Gastrocnemius medialis (tissue), 4 donors: ENCODE results near the gene ZCCHC3. TPM values are rescaled to one million over a fixed set of nuclear protein-coding genes. Genes with fewer than 3 reads are reported as not detected.

Source experiments
- ATAC-seq, 2 donors: fragments of 150-250 bp; one replicate each; pipeline ENCODE4 v1.9.1; 2016
- DNase-seq, 2 donors: peaks; one replicate each; pipeline ENCODE4 v3.0.0-alpha.2; 2019
- H3K27ac ChIP-seq, 4 donors: fragments of 200-600 bp; sonication (generic); 1 replicate in 1 of 4; 2 replicates in 3 of 4; pipeline ENCODE4 v1.5.1; 2016 to 2018; ENCODE audit warnings: mild to moderate bottlenecking in 2 of 4, moderate library complexity in 1 of 4
- H3K27me3 ChIP-seq, 3 donors: fragments of 200-600 bp; sonication (generic) in 2 of 3; 1 replicate in 1 of 3; 2 replicates in 2 of 3; pipeline versions ENCODE4 v1.5.1 to v1.6.0; 2016 to 2019; ENCODE audit warnings: mild to moderate bottlenecking in 1 of 3, moderate library complexity in 1 of 3
- H3K36me3 ChIP-seq, 2 donors: fragments of 200-600 bp; sonication (generic) in 1 of 2; one replicate each; pipeline ENCODE4 v1.5.1; 2017 to 2018
- H3K4me1 ChIP-seq, 2 donors: fragments of 200-600 bp; sonication (generic) in 1 of 2; one replicate each; pipeline ENCODE4 v1.5.1; 2016 to 2017; ENCODE audit warnings: mild to moderate bottlenecking in 2 of 2
- H3K4me3 ChIP-seq, 4 donors: fragments of 200-600 bp; sonication (generic) in 3 of 4; 1 replicate in 1 of 4; 2 replicates in 3 of 4; pipeline ENCODE4 v1.5.1; 2016 to 2019; ENCODE audit warnings: mild to moderate bottlenecking in 2 of 4
- H3K9me3 ChIP-seq, 3 donors: fragments of 200-600 bp; sonication (generic) in 2 of 3; 1 replicate in 1 of 3; 2 replicates in 2 of 3; pipeline ENCODE4 v1.5.1; 2016 to 2019
- POLR2A ChIP-seq, 2 donors: fragments of 450-650 bp; IDR thresholded peaks; one replicate each; pipeline ENCODE4 v1.6.1; 2017; ENCODE audit warnings: antibody characterized with exemption in 2 of 2, mild to moderate bottlenecking in 2 of 2, moderate library complexity in 2 of 2
- in situ Hi-C, 4 donors: fragments of 200-750 bp; cut with MboI; loops; one replicate each; pipeline versions ENCODE4 v1.15.0 to v1.8.0; 2017; ENCODE audit warnings: low sequenced_read_pairs in 4 of 4
- intact Hi-C: fragments of 100-400 bp; cut with DNase I; formaldehyde crosslinking; loops from one replicate; pipeline ENCODE4 v1.15.1; 2023; ENCODE audit warnings: low total_unique reads
- total RNA-seq, 4 donors: library from RNA; depleted of rRNA; stranded (reverse); fragments of >200 nt; gene quantifications; one replicate each; pipeline versions ENCODE4 v1.1.0 to v1.2.3, GENCODE V29; 2016
- TF ChIP-seq, protein P1 (sequence below), 5 experiments: fragments of 450-650 bp in 3 of 5; fragments of 200-600 bp in 2 of 5; sonication (generic) in 2 of 5; IDR thresholded peaks in 4 of 5; conservative IDR thresholded peaks in 1 of 5; 1 replicate in 4 of 5; 2 replicates in 1 of 5; pipeline ENCODE4 v1.5.1; 2016 to 2019; ENCODE audit warnings: antibody characterized with exemption in 5 of 5, mild to moderate bottlenecking in 3 of 5, moderate library complexity in 3 of 5

ZCCHC3 gene
- total RNA-seq, 4 donors from 2014 or later, result 6.7 to 9.4 (median 7.9) TPM

GRCh38 chr20:272718-273117, 24.7 kb upstream of the ZCCHC3 start:
- intact Hi-C loops, result no loop called here
- in situ Hi-C loops, result no loop called here
- Histone ChIP-seq H3K4me3 (no peak overlapping the region), H3K4me1 (no peaks in the 10 kb centered on the region), H3K36me3 (peaks cover 0 to 12% of the 10 kb centered on the region in 2 donors), H3K9me3 (no peaks in the 10 kb centered on the region), H3K27ac (no peak overlapping the region), H3K27me3 (no peaks in the 10 kb centered on the region)
- TF ChIP-seq, protein P1, sequence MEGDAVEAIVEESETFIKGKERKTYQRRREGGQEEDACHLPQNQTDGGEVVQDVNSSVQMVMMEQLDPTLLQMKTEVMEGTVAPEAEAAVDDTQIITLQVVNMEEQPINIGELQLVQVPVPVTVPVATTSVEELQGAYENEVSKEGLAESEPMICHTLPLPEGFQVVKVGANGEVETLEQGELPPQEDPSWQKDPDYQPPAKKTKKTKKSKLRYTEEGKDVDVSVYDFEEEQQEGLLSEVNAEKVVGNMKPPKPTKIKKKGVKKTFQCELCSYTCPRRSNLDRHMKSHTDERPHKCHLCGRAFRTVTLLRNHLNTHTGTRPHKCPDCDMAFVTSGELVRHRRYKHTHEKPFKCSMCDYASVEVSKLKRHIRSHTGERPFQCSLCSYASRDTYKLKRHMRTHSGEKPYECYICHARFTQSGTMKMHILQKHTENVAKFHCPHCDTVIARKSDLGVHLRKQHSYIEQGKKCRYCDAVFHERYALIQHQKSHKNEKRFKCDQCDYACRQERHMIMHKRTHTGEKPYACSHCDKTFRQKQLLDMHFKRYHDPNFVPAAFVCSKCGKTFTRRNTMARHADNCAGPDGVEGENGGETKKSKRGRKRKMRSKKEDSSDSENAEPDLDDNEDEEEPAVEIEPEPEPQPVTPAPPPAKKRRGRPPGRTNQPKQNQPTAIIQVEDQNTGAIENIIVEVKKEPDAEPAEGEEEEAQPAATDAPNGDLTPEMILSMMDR (IDR thresholded peaks at IDR 0.05 in 4 of 5, conservative IDR thresholded peaks at IDR 0.05 in 1 of 5), result no peak
- TF ChIP-seq POLR2A (IDR thresholded peaks at IDR 0.05), result no peak
- ATAC-seq, result no peak
- DNase-seq, result no peak

- Histone ChIP-seq H3K27ac (no peak overlapping the region), H3K9me3 (no peaks in the 10 kb centered on the region), H3K4me3 (no peak overlapping the region), H3K36me3 (peaks cover 0 to 12% of the 10 kb centered on the region in 2 donors), H3K27me3 (no peaks in the 10 kb centered on the region), H3K4me1 (no peaks in the 10 kb centered on the region)
- no peak for TF ChIP-seq POLR2A (IDR thresholded peaks at IDR 0.05)
- TF ChIP-seq, protein P1 (IDR thresholded peaks at IDR 0.05 in 4 of 5, conservative IDR thresholded peaks at IDR 0.05 in 1 of 5), result no peak
- in situ Hi-C loops, result no loop called here
- intact Hi-C loops, result no loop called here
- ATAC-seq (no peak), DNase-seq (no peak)
Measured at GRCh38 chr20:273884-274283, 23.5 kb upstream of the ZCCHC3 start.

- no peak for DNase-seq
- intact Hi-C loops, result no loop called here
Measured at GRCh38 chr20:275791-276190, 21.6 kb upstream of the ZCCHC3 start.

GRCh38 chr20:276620-277495, 20.5 kb upstream of the ZCCHC3 start:
- ATAC-seq (no peak), DNase-seq (no peak)
- no peaks in the 10 kb centered on the region for H3K9me3 ChIP-seq
- peaks cover 0 to 12% of the 10 kb centered on the region in 2 donors for H3K36me3 ChIP-seq
- in situ Hi-C loops (no loop called here), intact Hi-C loops (no loop called here)
- no peak for TF ChIP-seq POLR2A (IDR thresholded peaks at IDR 0.05)
- TF ChIP-seq, protein P1 (IDR thresholded peaks at IDR 0.05 in 4 of 5, conservative IDR thresholded peaks at IDR 0.05 in 1 of 5), result no peak
- H3K4me1 ChIP-seq, result no peaks in the 10 kb centered on the region
- H3K4me3 ChIP-seq, result no peak overlapping the region
- no peak overlapping the region for H3K27ac ChIP-seq
- H3K27me3 ChIP-seq, result no peaks in the 10 kb centered on the region

More at GRCh38 chr20:275791-276190, 21.6 kb upstream of the ZCCHC3 start:
- no peak for ATAC-seq
- Histone ChIP-seq H3K27me3 (no peaks in the 10 kb centered on the region), H3K27ac (no peak overlapping the region), H3K4me3 (no peak overlapping the region), H3K36me3 (peaks cover 0 to 12% of the 10 kb centered on the region in 2 donors), H3K9me3 (no peaks in the 10 kb centered on the region), H3K4me1 (no peaks in the 10 kb centered on the region)
- in situ Hi-C loops, result no loop called here
- TF ChIP-seq, protein P1 (IDR thresholded peaks at IDR 0.05 in 4 of 5, conservative IDR thresholded peaks at IDR 0.05 in 1 of 5), result no peak
- TF ChIP-seq POLR2A (IDR thresholded peaks at IDR 0.05), result no peak
